Measurements from ENCODE around the gene LHFPL3. TPM values are rescaled to one million over a fixed set of nuclear protein-coding genes. Genes with fewer than 3 reads are reported as not detected.

LHFPL3 gene
- polyA plus RNA-seq, 1 experiment, result not detected

GRCh38 chr7:104366390-104366789, 38.0 kb downstream of the LHFPL3 start:
- no peak for TF ChIP-seq CTCF (IDR thresholded peaks at IDR 0.05; ENCODE audit: insufficient read depth, low read depth, low read length)
- no peak for DNase-seq (ENCODE audit: low read depth)
- POLR2A ChIA-PET, result no interaction called here

GRCh38 chr7:104367926-104368325, 39.5 kb downstream of the LHFPL3 start:
- no peak for DNase-seq (ENCODE audit: low read depth)

More at GRCh38 chr7:104366390-104366789, 38.0 kb downstream of the LHFPL3 start:
- H3K4me3 ChIP-seq (ENCODE audit: low read depth, low read length), result no peak overlapping the region
- no peaks in the 10 kb centered on the region for H3K36me3 ChIP-seq (ENCODE audit: control insufficient read depth, insufficient read depth, low read length)
- CTCF ChIA-PET, result no interaction called here
- no peaks in the 10 kb centered on the region for H3K27me3 ChIP-seq (ENCODE audit: control insufficient read depth, insufficient read depth, low read length)

GRCh38 chr7:104371216-104371979, 43.0 kb downstream of the LHFPL3 start:
- ChIA-PET POLR2A (no interaction called here), CTCF (interaction anchor here (0.7 kb wide), 1 partner anchor 307 kb away, joined by 3 read pairs; no protein-coding TSS in a partner anchor)
- no peak for DNase-seq (ENCODE audit: low read depth)
- Histone ChIP-seq H3K36me3 (ENCODE audit: control insufficient read depth, insufficient read depth, low read length) (no peaks in the 10 kb centered on the region), H3K4me3 (ENCODE audit: low read depth, low read length) (no peak overlapping the region), H3K27me3 (ENCODE audit: control insufficient read depth, insufficient read depth, low read length) (no peaks in the 10 kb centered on the region)
- TF ChIP-seq CTCF (IDR thresholded peaks at IDR 0.05; ENCODE audit: insufficient read depth, low read depth, low read length), result no peak

More at GRCh38 chr7:104367926-104368325, 39.5 kb downstream of the LHFPL3 start:
- Histone ChIP-seq H3K36me3 (ENCODE audit: control insufficient read depth, insufficient read depth, low read length) (no peaks in the 10 kb centered on the region), H3K27me3 (ENCODE audit: control insufficient read depth, insufficient read depth, low read length) (no peaks in the 10 kb centered on the region), H3K4me3 (ENCODE audit: low read depth, low read length) (no peak overlapping the region)
- ChIA-PET POLR2A (no interaction called here), CTCF (no interaction called here)
- TF ChIP-seq CTCF (IDR thresholded peaks at IDR 0.05; ENCODE audit: insufficient read depth, low read depth, low read length), result no peak

- CTCF ChIA-PET, result interaction anchor here (0.7 kb wide), 1 partner anchor 307 kb away, joined by 3 read pairs; no protein-coding TSS in a partner anchor
- Histone ChIP-seq H3K36me3 (ENCODE audit: control insufficient read depth, insufficient read depth, low read length) (no peaks in the 10 kb centered on the region), H3K27me3 (ENCODE audit: control insufficient read depth, insufficient read depth, low read length) (no peaks in the 10 kb centered on the region), H3K4me3 (ENCODE audit: low read depth, low read length) (no peak overlapping the region)
- no peak for TF ChIP-seq CTCF (IDR thresholded peaks at IDR 0.05; ENCODE audit: insufficient read depth, low read depth, low read length)
- POLR2A ChIA-PET, result no interaction called here
- DNase-seq (ENCODE audit: low read depth), result no peak
Measured at GRCh38 chr7:104371980-104372357, 43.6 kb downstream of the LHFPL3 start.

GRCh38 chr7:104382616-104383015, 54.2 kb downstream of the LHFPL3 start:
- H3K4me3 ChIP-seq (ENCODE audit: low read depth, low read length), result no peak overlapping the region
- no peaks in the 10 kb centered on the region for H3K27me3 ChIP-seq (ENCODE audit: control insufficient read depth, insufficient read depth, low read length)
- no peak for TF ChIP-seq CTCF (IDR thresholded peaks at IDR 0.05; ENCODE audit: insufficient read depth, low read depth, low read length)
- ChIA-PET POLR2A (no interaction called here), CTCF (no interaction called here)
- no peak for DNase-seq (ENCODE audit: low read depth)
- H3K36me3 ChIP-seq (ENCODE audit: control insufficient read depth, insufficient read depth, low read length), result no peaks in the 10 kb centered on the region
